Ramos (cell line): ENCODE measurements around the gene ASNSD1.
"Not testable (repeated sequence)": the region's sequence is repeated elsewhere in the genome, so short reads cannot be mapped to it uniquely, and the experiment has no call there.

Experiments used
- in situ Hi-C: fragments of 300-500 bp; cut with MboI; formaldehyde crosslinking; loops from one replicate; pipeline ENCODE4 v1.14.3; 2022; ENCODE audit warnings: low sequenced_read_pairs; ENCODE audit not compliant: unreplicated experiment

Gene ASNSD1

GRCh38 chr2:189683348-189683747 is 22.1 kb downstream of the ASNSD1 start:
- in situ Hi-C loops = no loop called here

- in situ Hi-C loops = no loop called here
These were observed 23.6 kb downstream of the ASNSD1 start for GRCh38 chr2:189684811-189685210.

GRCh38 chr2:189685540-189686229 is 24.4 kb downstream of the ASNSD1 start:
- in situ Hi-C loops = no loop called here

- in situ Hi-C loops = not testable (repeated sequence)
These were observed 26.5 kb downstream of the ASNSD1 start for GRCh38 chr2:189687796-189688195.

GRCh38 chr2:189696223-189696622 is 35.0 kb downstream of the ASNSD1 start:
- in situ Hi-C loops = no loop called here

- in situ Hi-C loops = no loop called here
These were observed 37.0 kb downstream of the ASNSD1 start for GRCh38 chr2:189698020-189698887.

GRCh38 chr2:189700681-189701080 is 39.4 kb downstream of the ASNSD1 start:
- in situ Hi-C loops = no loop called here

GRCh38 chr2:189702071-189702470 is 40.8 kb downstream of the ASNSD1 start:
- in situ Hi-C loops = no loop called here

GRCh38 chr2:189709501-189710221 is 48.4 kb downstream of the ASNSD1 start:
- in situ Hi-C loops = no loop called here

GRCh38 chr2:189717593-189717992 is 56.3 kb downstream of the ASNSD1 start:
- in situ Hi-C loops = not testable (repeated sequence)

GRCh38 chr2:189719571-189719970 is 58.3 kb downstream of the ASNSD1 start:
- in situ Hi-C loops = no loop called here
